ENCODE data around the gene GARIN5A. TPM values are rescaled to one million over a fixed set of nuclear protein-coding genes. Genes with fewer than 3 reads are reported as not detected.
A peak's percentile ranks its signal among the peaks of the same experiment; 100 is the strongest.

GARIN5A gene
- total RNA-seq, 1 experiment from 2014 or later, result 6.2 TPM

DNA sequence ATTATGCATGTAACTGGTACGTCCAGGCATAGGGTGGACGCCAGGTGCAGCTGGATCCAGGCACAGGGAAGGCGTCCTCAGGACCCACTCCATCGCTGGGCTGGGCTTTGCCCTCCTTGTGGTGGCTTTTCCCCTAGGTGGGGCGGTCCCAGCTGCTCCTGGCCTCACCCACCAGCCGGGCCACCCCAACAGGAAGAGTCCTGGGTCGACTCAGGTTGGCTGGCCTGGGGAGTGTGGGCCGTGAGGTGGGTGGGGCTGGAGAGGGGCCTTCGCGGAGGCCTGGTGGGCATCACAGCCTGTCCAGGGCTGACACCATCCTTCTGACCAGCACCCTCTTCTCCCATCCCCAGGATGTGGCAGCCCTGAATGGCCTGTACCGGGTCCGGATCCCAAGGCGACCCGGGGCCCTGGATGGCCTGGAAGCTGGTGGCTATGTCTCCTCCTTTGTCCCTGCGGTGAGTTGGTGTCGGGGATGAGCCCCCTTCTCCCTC is 3.2 kb upstream of the GARIN5A start:
- DNase-seq (no peak), ATAC-seq (no peak)
- intact Hi-C loops (cut with micrococcal nuclease), result no loop called here
- ChIA-PET CTCF (no interaction called here), POLR2A (ENCODE audit: unreplicated experiment) (no interaction called here)
- H4K20me1 ChIP-seq (ENCODE audit: low read length), result peaks cover 21% of the 10 kb centered on the region
- TF ChIP-seq EZH2 (IDR thresholded peaks at IDR 0.05; ENCODE audit: low read length, unreplicated experiment) (no peak), CTCF (conservative IDR thresholded peaks at IDR 0.05; ENCODE audit: low read depth, low read length) (no peak), EZH2phosphoT487 (IDR thresholded peaks at IDR 0.05; ENCODE audit: borderline replicate concordance, low read length) (no peak)
- H3K4me1 ChIP-seq (ENCODE audit: insufficient read depth, low read length), result peaks cover 8% of the 10 kb centered on the region
- no TSS peak for BruUV-seq (replicated peaks)
- peaks cover 44% of the 10 kb centered on the region for H3K36me3 ChIP-seq (ENCODE audit: low read depth, low read length)
- H3K9me3 ChIP-seq (ENCODE audit: low read length), result no peaks in the 10 kb centered on the region
- no peaks in the 10 kb centered on the region for H3K27me3 ChIP-seq (ENCODE audit: low read length)
- H3K4me2 ChIP-seq (ENCODE audit: low read length), result no peak overlapping the region
- no peak overlapping the region for H3K27ac ChIP-seq (ENCODE audit: low read length)
- no peak overlapping the region for H3K4me3 ChIP-seq (ENCODE audit: low read length)
- no peak overlapping the region for H2AFZ ChIP-seq (ENCODE audit: low read length)
- no peak overlapping the region for H3K9ac ChIP-seq (ENCODE audit: low read length)
- peaks cover 31% of the 10 kb centered on the region for H3K79me2 ChIP-seq (ENCODE audit: low read length)
- H3K9me2 ChIP-seq (replicated peaks; ENCODE audit: low read length), result no peaks in the 10 kb centered on the region
- H3F3A ChIP-seq (ENCODE audit: low read length, unreplicated experiment), result no peaks in the 10 kb centered on the region

GRCh38 chr19:50478901-50479715 is 2.5 kb upstream of the GARIN5A start:
- H4K20me1 ChIP-seq (ENCODE audit: low read length), result peaks cover 21% of the 10 kb centered on the region
- ChIA-PET POLR2A (ENCODE audit: unreplicated experiment) (no interaction called here), CTCF (no interaction called here)
- TF ChIP-seq EZH2phosphoT487 (IDR thresholded peaks at IDR 0.05; ENCODE audit: borderline replicate concordance, low read length), result no peak
- TF ChIP-seq CTCF (conservative IDR thresholded peaks at IDR 0.05; ENCODE audit: low read depth, low read length), result peak; percentile 80
- no peak overlapping the region for H3K4me2 ChIP-seq (ENCODE audit: low read length)
- DNase-seq (peak; percentile 38), ATAC-seq (no peak)
- H3K27ac ChIP-seq (ENCODE audit: low read length), result no peak overlapping the region
- no peaks in the 10 kb centered on the region for H3K9me3 ChIP-seq (ENCODE audit: low read length)
- no peak overlapping the region for H3K4me3 ChIP-seq (ENCODE audit: low read length)
- no peaks in the 10 kb centered on the region for H3K27me3 ChIP-seq (ENCODE audit: low read length)
- no peak overlapping the region for H2AFZ ChIP-seq (ENCODE audit: low read length)
- H3F3A ChIP-seq (ENCODE audit: low read length, unreplicated experiment), result no peaks in the 10 kb centered on the region
- peaks cover 8% of the 10 kb centered on the region for H3K4me1 ChIP-seq (ENCODE audit: insufficient read depth, low read length)
- no peak overlapping the region for H3K9ac ChIP-seq (ENCODE audit: low read length)
- H3K36me3 ChIP-seq (ENCODE audit: low read depth, low read length), result peaks cover 37% of the 10 kb centered on the region
- no peaks in the 10 kb centered on the region for H3K9me2 ChIP-seq (replicated peaks; ENCODE audit: low read length)
- no TSS peak for BruUV-seq (replicated peaks)
- peaks cover 31% of the 10 kb centered on the region for H3K79me2 ChIP-seq (ENCODE audit: low read length)
- intact Hi-C loops (cut with micrococcal nuclease), result no loop called here
